ENCODE data around the gene PGC.

The PGC gene

DNA sequence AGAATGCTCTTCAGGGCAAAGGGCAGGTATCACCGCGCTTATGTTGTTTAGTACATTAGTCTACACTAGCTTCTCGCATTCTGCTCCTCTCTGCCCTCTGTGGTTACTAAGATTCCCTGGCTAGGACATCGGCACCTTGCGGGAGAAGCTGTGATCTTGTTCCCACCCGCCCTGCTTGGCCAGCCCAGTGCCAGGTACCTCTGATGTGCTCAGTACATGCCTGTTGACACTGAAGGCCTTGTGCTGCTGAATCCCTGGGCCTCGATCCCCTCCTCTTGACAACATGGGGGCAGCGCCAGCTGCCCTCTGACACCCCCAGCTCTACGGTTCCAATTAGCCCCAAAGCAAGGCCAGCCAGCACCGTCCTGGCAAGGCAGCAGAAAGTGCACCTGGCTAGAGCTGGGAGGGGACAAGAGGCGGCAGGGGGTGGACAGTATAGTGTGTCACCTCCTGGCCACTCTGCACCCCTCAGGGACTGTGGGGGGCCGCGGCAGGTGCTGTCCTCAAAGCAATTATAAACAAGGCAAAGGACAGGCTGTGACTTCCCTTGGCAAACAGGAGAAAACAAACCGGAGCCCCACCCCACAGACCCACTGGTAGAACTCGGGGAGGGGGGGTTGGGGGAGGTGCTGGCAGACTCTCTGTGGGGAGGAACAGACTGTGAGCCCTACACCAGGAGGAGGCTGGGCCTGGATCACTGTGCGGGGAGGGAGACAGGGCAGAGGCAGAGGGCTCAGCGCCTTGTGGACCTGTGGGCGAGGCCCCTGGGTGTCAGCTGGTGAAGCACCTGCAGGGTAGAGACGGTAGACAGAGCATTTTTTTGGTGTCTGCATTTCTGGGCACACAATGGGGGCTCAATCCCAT is 18.9 kb downstream of the PGC start:
- DNase-seq, result no peak

DNA sequence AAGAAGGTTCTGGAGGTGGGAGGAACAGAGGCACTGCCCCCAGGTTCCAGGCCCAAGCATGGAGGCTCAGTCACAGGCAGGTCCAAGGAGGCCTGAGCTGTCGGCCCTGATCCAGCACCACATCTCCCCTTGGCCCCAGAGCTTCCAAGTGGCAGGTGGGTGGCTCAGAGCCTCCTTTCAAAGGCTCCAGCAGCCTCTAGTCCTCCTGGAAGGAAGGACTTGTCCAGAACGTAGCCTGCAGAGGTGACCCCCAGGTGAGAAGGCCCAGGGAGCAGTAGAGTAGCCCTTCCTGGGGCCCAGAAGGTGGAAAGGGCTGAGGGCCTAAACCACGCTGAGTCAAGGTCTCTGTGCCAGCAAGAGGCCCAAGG is 19.5 kb downstream of the PGC start:
- DNase-seq, result no peak

DNA sequence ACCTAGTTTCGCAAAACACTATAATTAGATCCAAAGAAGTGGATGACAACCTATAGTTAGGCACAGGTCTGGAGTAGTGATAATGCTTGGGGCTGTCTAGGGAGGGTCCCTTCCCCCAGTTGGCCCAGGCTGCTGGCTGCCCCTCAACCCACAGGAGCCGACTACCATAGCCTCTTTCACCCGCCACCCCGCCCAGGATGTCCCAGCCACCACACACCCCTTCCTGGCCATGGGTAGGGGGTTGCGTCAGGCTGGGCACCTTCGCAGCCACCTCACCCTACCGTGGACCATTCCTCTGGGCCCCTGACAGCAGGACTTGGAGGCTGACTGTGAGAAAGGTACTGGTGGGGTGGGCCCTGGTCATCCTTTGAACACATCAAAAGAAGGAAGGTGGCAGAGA is 20.3 kb downstream of the PGC start:
- DNase-seq, result no peak

DNA sequence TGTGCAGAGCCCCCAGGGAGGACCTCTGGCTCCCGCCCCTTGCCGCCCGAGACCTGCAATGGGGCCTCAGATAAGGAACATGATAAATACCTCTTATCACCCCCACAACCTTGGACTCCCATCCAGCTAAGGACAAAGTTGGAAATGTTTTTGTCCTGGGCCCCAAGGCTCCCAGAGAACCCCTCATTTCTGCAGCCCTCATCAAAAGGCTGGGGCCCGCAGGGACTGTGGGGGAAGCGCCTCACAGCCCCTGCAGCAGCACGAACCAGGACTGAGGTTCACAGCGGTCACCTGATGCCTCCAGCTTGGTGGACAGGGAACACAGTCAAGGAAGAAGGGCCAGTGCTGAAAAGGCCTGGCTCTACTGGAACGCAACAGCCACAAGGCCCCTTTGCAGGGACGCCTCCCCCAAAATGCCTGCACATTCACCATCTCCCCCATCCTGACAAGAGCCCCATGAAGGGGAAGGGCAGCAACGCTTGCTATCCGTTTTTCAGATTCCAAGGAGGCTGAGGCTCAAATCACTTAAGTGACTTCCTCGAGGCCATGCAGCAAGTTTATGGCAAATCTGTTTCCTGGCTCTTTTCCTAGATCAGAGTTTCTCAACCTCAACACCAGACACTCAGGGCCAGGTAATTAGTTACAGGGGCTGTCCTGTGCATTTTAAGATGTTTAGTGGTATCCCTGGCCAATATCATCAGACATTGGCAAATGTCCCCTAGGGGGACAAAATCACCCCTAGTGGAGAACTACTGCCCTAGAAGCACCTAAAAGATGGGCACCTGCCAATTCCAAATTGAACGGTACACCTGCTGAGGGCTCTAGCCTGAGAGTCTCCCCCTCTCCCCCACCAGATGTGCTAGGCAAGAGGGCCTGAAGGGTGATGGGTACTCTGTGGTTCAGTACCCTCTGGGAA is 22.4 kb downstream of the PGC start:
- no peak for DNase-seq

DNA sequence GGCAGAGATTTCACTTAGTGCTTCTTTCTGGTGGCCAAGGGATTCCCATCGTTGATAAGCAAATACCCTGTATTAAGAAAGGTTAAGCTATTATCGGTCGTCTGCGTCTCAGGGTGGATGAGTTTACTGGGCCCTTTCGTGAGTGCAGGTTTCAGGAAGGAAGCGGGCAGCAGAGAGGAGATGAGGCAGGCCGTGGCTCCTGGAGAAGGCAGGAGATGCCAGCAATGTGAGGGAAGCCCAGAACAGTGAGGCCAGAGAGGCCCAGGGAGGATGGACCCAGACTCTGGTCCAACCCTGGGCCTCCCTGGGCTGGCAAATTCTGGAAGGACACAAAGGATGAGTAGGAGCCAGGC is 23.0 kb downstream of the PGC start:
- DNase-seq, result no peak

DNA sequence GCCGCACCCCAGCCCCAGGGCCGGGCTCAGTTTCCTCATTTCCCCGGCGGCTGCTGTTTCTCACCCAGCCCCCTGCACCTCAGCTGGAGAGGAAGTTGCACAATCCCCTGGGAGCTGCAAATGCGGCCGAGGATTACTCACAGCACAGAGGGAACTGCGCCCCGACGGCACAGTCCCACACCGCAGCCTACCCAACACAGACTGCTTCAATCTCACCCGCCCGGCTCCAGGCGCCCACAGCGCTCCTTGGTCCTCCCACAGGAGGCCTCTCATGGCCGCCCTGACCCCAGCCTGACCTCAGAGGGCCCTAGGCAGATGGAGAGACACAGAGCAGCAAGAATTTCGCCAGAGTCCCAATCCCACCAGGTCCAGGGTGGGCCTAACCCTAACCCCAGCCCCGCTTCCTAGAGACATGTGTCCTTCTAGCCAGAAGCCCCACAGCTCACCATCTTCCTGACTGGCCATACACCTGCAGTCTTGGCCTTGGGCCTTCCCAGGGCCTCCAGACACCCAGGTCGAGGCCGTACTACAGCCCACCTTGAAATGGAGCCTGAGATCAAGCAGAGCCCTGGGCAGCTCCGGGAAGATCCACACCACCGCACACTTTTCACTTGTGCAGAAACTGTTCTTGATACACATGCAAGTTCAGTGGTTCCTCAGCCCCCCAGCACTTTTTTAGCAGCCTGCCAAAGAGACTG is 23.5 kb downstream of the PGC start:
- peak; percentile 98 for DNase-seq

DNA sequence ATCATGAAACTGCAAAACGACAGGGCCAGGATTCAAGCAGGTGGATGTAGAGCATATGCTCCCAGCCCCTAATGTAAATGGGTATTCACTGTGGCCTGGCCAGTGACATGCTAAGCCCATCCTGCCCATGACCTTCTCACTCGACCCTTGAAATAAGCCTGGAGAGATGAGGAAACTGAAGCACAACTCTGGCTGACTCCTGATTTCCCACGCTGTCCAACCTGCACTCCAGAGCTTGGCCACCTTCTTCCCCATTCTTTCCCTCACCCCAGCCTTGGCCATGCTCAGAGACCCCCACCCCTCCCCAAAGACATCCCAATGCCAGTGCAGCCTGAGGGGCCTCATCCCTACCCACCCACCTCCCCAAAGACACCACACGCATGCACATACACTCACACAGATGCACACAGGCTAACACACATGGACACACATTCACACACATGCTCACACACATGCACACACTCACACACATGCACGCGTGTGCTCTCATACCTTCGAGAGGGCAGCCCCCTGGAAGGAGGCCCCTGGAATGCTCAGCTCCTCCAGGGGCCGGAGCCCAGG is 24.1 kb downstream of the PGC start:
- DNase-seq, result peak; percentile 11

DNA sequence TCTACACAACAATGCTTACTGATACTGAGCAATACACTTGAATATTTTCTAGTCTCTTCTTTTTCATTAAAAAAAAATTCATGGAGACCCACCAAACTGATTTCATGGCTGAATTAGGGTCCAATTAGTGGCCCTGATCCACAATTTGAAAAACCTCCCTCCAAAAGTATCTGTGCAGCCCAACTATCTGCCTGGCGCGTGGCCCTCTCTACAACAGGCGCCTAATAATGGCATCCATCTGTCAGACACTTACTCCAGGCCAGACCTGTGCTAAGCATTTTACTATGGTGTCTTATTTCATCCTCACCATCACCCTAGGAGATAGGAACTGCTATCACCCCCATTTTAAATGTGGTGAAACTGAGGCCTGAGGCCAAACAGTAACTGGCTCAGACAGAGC is 25.8 kb downstream of the PGC start:
- DNase-seq, result no peak

DNA sequence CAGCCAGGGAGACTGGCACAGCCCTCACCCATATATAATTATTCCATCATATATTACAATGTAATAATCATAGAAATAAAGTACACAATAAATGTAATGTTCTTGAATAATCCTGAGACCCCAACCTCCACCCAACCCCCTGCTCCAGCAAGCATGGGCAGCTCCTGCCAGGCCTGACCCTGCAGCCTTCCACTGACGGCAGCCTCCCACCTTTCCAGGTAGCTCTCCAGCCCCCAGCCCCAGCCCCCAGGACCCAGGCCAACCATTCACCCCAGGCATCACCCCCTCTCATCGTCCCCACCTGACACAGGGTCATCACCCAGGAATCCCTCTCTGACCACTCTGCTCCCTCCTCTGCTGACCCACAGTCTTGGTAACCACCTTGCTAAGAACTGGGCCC is 26.4 kb downstream of the PGC start:
- no peak for DNase-seq

DNA sequence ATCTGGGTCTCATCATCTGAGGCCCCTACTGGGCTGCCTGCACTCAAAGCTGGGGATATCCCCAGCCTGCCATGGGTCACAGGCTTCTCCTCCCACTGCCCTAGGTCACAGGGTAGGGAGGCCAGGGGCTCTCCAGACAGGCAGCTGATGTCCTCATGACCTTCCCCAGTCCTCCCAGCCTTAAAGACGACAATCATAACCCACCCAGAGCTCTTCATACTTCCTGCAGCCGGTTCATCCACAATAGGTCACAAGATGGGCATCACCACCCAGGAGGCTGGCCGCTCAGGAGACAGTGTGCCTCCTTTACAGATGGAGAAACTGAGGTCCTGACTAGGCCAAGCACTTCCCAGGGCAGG is 27.0 kb downstream of the PGC start:
- DNase-seq, result no peak

DNA sequence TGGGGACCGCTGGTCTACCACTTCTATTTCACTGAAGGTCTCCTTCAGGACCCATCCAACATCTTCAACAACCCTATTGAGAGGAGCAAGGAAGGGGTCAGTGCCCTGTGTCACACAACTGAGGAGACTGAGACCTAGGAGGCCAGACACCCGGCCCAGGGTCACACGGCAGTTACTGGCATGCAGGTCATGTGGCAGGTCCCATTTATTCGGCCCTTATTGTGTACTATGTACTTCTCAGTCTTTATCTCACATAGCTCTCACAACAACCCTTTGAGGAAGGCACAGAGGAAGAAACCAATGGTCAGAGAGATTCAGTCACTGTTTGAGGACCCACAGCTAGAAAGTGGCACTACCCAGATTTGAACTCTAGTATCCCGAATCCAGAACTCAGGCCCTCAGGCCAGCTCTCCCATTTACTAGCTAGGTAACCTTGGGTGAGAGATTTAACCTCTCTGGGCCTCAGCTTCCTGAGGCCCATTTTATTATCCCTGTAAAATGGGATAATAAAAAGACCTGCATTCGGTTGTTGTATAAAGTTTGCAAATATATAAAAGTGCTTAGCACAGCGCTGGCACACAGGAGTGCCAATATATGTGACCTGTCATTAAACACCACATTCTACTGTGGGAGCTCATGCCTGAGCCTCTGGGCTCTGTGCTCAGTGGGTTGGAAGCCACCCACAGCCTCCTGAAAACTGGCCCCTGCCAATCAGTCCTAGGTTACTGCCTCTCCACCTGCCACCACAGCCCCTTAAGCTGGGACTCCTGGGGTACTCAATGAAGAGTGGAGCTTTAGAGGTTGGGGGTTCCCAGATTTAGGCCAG is 27.5 kb downstream of the PGC start:
- DNase-seq, result no peak

DNA sequence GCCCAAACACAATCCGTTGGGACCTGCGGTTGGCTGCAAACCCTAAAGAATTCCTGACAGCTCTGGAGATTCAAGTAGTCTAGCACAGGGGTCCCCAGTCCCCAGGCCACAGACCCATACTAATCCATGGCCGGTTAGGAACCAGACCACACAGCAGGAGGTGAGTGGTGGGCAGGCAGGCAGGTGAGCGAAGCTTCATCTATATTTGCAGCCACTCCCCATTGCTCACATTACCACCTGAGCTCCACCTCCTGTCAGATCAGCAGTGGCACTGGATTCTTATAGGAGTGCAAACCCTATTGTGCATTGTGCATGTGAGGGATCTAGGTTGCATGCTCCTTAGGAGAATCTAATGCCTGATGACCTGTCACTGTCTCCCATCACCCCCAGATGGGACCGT is 28.4 kb downstream of the PGC start:
- DNase-seq, result no peak

DNA sequence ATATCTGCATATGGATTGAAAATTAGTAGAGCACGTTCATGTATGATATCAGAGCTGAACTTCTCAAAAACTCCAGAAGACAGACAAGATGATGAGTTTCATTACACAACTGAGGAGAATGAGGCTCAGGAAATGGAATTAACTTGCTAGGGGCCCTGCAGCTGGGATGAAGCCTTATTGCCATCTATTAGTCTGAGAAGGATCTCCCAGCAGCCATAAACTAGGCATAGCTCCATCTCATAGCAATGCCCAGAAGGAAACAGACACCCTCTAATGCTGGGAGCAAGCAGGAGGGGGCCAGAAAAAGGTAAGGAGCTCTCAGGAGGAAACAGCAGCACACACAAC is 29.8 kb downstream of the PGC start:
- peak; percentile 53 for DNase-seq

DNA sequence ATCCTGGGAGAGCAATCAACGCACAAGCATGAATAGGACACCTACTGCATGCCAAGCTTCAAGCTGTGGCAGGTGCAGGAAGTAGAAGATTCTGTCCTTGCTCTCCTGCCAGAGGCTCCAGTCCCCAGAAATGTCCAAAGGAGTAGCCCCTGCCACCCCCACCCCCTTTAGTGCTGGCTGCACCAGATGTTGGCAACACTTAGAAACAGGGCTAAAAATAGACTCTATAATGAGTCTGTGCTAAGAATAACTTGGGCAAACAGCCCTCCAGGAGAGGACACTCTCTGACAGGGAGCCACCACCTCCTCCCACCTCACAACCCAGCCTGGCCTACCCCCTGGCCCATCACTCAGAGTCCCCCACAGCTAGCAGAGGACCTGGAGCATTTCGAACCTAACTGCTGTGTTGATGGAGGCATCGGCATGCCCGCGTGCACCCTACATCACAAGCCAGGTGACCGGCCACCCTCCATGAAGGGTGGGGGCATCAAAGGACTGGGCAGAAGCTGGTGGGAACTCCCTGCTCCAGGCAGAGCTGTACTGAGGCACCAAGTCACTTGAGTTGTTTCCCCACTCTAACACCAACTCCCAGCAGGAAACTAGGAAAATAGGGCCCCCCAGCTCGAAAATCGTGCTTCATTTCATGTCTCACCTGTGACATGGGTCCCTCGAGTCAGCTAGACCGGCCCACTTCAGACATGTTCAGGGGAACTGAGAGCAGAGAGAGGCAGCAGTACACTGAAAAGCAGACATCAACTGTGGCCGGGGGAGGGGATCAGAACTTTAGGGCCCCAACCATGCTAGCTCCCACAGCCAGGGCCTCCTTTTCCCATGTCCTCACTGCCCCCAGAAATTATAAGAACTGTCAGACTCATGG is 30.4 kb downstream of the PGC start:
- DNase-seq, result peak; percentile 26

DNA sequence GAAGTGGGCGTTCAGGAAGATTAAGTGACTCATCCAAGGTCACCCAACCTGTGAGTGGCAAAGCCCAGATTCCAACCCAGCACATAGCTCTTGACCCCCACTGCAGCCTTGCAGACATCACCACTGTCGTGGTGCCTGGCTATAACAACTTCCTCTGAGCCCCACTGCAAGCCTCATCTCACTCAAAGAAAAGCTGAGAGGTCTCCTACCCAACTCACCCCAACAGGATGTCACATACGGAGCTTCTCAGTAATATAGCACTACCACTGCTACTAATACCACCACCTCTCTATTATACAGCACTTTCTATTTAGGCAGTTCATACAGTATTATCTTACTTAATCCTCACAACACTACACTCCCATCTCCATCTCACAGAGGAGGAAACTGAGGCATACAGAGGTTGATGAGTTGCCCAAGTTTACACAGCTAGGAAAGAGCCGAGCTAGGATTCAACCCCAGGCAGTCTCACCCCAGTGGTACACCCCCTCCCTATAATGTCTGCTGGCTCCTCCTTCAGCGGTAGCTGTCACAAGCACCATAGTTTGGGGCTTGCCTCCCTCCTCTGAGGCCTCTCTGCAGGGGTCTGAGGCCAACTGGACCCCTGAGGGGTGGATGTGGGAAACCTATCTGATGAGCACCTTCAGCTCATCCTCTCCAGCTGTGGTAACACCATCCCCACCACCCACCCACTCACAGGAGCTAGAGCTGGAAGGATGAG is 31.2 kb downstream of the PGC start:
- DNase-seq, result no peak

DNA sequence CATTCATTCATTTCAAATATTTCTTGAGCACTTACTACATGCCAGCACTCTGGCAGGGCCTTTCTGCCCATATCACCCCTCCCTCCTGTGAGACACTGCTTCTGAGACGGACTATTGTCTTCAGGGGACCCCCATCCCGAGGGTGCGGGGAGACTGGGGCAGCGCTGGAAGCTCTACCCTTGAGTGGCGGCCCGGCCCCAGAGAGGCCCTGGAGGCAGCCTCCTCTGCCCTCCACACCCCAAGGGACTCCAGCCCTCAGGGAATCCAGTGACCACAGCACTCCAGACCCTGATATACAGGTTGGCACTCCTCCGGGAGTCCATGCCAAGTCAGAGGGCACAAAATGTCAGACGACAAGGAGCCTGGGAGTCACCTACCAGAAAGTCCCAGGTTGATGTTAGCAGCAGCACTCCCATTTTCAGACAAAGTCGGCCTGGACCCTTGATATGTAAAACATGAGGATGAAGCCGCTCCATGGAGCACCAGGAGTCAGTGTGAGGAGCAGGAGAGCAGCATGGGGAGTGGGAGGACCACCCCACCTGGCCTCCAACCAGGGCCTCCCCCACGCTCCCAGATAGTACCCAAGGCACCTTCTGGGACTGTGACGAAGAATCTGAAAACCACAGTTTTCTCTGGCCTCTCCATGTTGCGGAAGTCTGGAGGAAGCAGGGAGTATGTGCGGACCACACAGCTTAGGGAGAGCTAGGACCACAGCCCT is 32.5 kb downstream of the PGC start:
- DNase-seq, result no peak

DNA sequence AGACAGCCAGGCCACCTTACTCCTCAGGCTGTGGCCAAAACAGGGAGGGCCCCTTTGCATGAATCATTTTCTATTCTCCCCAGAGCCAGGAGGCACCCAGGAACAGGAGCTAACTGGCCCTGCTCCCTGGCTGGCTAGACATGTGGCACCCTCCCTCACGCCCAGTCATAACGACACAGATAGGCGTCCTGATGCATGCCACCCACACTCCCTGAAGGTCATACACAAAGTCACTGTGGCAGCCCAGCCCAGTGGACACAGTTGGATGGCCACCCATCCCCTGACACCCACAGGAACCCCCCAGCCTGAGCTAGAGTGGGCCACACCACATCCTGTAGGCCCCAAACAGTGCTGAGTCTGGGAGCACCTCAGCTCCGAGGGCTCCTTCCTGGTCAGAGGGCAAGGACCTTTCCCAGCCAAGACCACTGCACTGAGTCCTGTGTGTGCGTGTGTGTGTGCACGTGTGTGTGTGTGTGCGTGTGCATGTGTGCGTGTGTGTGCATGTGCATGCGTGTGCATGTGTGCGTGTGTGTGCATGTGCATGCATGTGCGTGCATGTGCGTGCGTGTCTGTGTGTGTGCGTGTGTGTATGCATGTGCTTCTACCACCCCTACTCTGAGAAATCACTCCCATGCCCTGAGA is 33.4 kb downstream of the PGC start:
- peak; percentile 51 for DNase-seq

DNA sequence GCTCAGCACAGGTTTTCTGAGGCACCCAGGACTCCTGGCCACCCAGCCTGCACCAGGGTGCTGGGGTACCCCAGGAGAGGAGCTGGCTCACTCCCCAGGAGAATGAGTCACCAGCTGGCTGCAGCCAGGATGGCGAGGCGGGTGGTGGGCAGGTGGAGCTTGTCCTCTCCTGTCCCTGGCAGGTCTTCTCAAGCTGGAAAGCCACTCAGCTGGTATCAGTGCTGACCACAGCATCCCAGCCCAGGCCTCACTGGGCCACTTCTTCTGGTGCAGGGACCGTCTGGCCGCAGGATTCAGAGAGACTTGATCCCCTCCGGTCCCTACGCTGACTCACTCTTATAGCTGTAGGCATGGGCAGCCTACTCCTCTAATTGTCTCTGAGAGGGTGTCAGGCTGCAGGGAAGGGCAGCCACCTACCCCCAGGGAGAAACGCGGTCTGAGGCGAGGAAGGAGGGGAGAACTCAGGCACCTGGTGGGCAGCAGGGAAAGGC is 34.0 kb downstream of the PGC start:
- DNase-seq, result peak; percentile 51

DNA sequence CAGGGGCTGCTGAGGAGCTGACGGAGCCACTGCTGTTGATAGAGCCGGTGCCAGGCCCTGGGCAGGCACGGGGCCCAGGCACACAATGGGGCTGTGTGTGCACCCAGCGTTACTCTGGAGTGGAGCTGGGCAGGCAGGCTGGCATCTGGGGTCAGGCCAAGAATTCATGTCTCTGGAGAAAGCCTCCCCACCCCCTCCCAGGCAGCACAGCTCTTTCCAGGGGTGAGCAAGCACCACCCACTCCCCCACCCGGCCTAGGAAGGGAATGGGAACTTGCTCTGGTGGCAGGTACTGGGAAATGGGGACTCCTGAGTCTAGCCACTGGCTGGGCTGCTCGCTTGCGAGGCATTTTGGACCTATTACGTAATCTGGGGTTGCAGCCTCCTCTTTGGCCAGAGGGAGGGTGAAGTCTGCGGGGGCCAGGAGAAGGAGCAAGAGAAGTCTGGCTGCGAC is 34.5 kb downstream of the PGC start:
- peak; percentile 44 for DNase-seq
